ENCODE results near the gene TAPT1. TPM values are rescaled to one million over a fixed set of nuclear protein-coding genes. Genes with fewer than 3 reads are reported as not detected.

Gene TAPT1
- polyA plus RNA-seq, 1 of the 3 experiments (the other 2 are of a cell fraction): 6.2 TPM

DNA sequence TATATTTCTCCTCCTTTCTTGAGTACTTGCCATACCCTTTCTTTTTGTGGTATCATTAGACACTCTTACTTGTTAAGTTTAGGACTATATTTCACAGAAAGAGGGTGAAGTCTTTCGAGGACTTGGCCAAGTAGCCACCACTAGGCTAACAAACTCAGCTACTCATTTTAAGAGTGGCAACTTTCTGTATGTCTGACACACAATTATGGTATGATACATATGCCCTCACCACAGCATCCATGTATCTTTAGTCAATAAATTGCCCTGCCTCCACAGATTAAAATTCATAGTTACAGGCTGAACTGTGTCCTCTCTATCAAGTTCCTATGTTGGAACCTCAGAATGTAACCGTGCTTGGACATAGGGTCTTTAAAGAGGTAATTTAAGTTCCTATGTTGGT, 23.2 kb downstream of the TAPT1 start:
- no peak for TF ChIP-seq POLR2AphosphoS5 (IDR thresholded peaks at IDR 0.05; ENCODE audit: low read depth, low read length)
- WGBS (ENCODE audit: low lambda C conversion rate): 93% methylated on average over 2 of the region's 2 CpGs
- no peaks in the 10 kb centered on the region for H3F3A ChIP-seq (replicated peaks; ENCODE audit: insufficient read depth)
- H3K27ac ChIP-seq (ENCODE audit: low read depth in 2 of 2, low read length in 1 of 2): no peak overlapping the region
- POLR2A ChIA-PET: no interaction called here
- H4K20me1 ChIP-seq (ENCODE audit: insufficient read depth): no peaks in the 10 kb centered on the region
- CTCF ChIA-PET: interaction anchor here (1.1 to 4.5 kb wide), 5 partner anchors 11 to 177 kb away, joined by 3 to 13 read pairs (median 5); no protein-coding TSS in a partner anchor
- no peak overlapping the region for H3K4me2 ChIP-seq
- H3K9me3 ChIP-seq: no peaks in the 10 kb centered on the region
- no peak overlapping the region for H3K4me3 ChIP-seq (ENCODE audit: low read depth in 2 of 2, low read length in 1 of 2)
- no peaks in the 10 kb centered on the region for H3K27me3 ChIP-seq (ENCODE audit: insufficient read depth)
- no peaks in the 10 kb centered on the region for H3K9me2 ChIP-seq
- no peaks in the 10 kb centered on the region; a peak in 3 of 4 replicates for H3K4me1 ChIP-seq (ENCODE audit: control insufficient read depth in 1 of 2, insufficient read depth in 2 of 2, low read depth in 1 of 2, low read length in 1 of 2)
- peaks cover 0 to 6% of the 10 kb centered on the region in 2 experiments for H3K36me3 ChIP-seq (replicated peaks in 1 of 2; ENCODE audit: control insufficient read depth in 1 of 2, insufficient read depth in 2 of 2, low read length in 1 of 2)
- H3K9ac ChIP-seq: no peak overlapping the region
- no peaks in the 10 kb centered on the region; the same call in 1 of the 2 replicates for H3K79me2 ChIP-seq (ENCODE audit: insufficient read depth)
- no peak overlapping the region for H2AFZ ChIP-seq (ENCODE audit: low read depth)
- no peak for DNase-seq

DNA sequence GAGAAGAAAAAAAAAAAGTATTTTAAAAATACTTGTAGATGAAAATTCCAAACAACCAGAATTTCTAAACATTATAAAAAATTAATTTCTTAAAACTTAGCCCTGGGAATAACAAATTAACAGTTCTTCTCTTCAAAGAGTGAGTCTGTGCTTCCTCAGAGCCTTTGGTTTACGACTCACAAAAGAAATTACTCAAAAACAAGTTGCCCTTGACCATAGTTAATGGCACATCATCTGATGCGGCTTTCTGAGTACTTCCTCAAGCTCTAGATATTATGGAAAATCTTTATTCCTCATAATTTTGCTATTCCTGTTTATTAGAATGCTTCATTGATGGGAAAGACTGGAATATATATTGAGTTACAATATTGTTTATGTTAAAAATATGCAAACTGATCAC, 23.7 kb downstream of the TAPT1 start:
- WGBS (ENCODE audit: low lambda C conversion rate): 96% methylated on average over 2 of the region's 2 CpGs
- no peak overlapping the region for H3K4me2 ChIP-seq
- no peaks in the 10 kb centered on the region; the same call in 1 of the 2 replicates for H3K79me2 ChIP-seq (ENCODE audit: insufficient read depth)
- no peak for DNase-seq
- no peak overlapping the region for H3K27ac ChIP-seq (ENCODE audit: low read depth in 2 of 2, low read length in 1 of 2)
- H2AFZ ChIP-seq (ENCODE audit: low read depth): no peak overlapping the region
- no peaks in the 10 kb centered on the region for H4K20me1 ChIP-seq (ENCODE audit: insufficient read depth)
- H3K9me3 ChIP-seq: no peaks in the 10 kb centered on the region
- H3K9ac ChIP-seq: no peak overlapping the region
- ChIA-PET POLR2A (interaction anchor here (0.6 kb wide), 1 partner anchor 89 kb away, joined by 3 read pairs; no protein-coding TSS in a partner anchor), CTCF (interaction anchor here (1.1 to 4.5 kb wide), 9 partner anchors 12 to 247 kb away, joined by 3 to 13 read pairs (median 5); no protein-coding TSS in a partner anchor)
- no peak overlapping the region for H3K4me3 ChIP-seq (ENCODE audit: low read depth in 2 of 2, low read length in 1 of 2)
- no peaks in the 10 kb centered on the region for H3F3A ChIP-seq (replicated peaks; ENCODE audit: insufficient read depth)
- H3K36me3 ChIP-seq (replicated peaks in 1 of 2; ENCODE audit: control insufficient read depth in 1 of 2, insufficient read depth in 2 of 2, low read length in 1 of 2): peaks cover 0 to 6% of the 10 kb centered on the region in 2 experiments
- TF ChIP-seq, protein P1, sequence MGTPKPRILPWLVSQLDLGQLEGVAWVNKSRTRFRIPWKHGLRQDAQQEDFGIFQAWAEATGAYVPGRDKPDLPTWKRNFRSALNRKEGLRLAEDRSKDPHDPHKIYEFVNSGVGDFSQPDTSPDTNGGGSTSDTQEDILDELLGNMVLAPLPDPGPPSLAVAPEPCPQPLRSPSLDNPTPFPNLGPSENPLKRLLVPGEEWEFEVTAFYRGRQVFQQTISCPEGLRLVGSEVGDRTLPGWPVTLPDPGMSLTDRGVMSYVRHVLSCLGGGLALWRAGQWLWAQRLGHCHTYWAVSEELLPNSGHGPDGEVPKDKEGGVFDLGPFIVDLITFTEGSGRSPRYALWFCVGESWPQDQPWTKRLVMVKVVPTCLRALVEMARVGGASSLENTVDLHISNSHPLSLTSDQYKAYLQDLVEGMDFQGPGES (IDR thresholded peaks at IDR 0.05; ENCODE audit: low read depth, low read length): no peak
- no peak for TF ChIP-seq PBX3 (IDR thresholded peaks at IDR 0.05)
- no peaks in the 10 kb centered on the region for H3K27me3 ChIP-seq (ENCODE audit: insufficient read depth)
- peaks cover 0 to 2% of the 10 kb centered on the region in 2 experiments; a peak in 3 of 4 replicates for H3K4me1 ChIP-seq (ENCODE audit: control insufficient read depth in 1 of 2, insufficient read depth in 2 of 2, low read depth in 1 of 2, low read length in 1 of 2)
- no peaks in the 10 kb centered on the region for H3K9me2 ChIP-seq

DNA sequence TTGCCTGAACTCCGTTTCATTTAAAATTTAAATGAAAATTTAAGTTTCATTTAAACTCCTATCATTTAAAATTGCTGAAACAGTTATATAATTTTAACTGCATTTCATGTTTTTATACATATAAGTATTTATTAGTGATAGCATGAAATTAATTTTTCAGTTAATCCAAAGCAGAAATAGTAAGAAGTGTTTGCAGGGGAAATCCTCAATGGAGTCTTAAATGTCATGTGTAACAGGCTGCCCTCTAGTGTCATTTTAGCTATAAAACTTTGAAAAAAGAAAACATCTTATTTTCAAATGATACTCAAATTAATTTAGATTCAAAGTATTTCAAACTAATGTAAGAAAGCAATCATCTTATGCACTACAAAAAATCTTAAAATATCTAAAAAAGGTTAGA, 27.2 kb downstream of the TAPT1 start:
- no peaks in the 10 kb centered on the region for H3K9me2 ChIP-seq
- peaks cover 2 to 12% of the 10 kb centered on the region in 2 experiments for H3K4me1 ChIP-seq (ENCODE audit: control insufficient read depth in 1 of 2, insufficient read depth in 2 of 2, low read depth in 1 of 2, low read length in 1 of 2)
- no peak overlapping the region for H2AFZ ChIP-seq (ENCODE audit: low read depth)
- H3K27ac ChIP-seq (ENCODE audit: low read depth in 2 of 2, low read length in 1 of 2): no peak overlapping the region
- no peaks in the 10 kb centered on the region; the same call in none of the 2 replicates for H3K79me2 ChIP-seq (ENCODE audit: insufficient read depth)
- no peaks in the 10 kb centered on the region for H4K20me1 ChIP-seq (ENCODE audit: insufficient read depth)
- no peaks in the 10 kb centered on the region for H3K9me3 ChIP-seq
- CTCF ChIA-PET: interaction anchor here (0.7 to 2.9 kb wide), 33 partner anchors 9 to 394 kb away, joined by 3 to 20 read pairs (median 5); no protein-coding TSS in a partner anchor
- peak; percentile 34 for DNase-seq
- POLR2A ChIA-PET: no interaction called here
- peaks cover 9 to 18% of the 10 kb centered on the region in 2 experiments for H3K36me3 ChIP-seq (replicated peaks in 1 of 2; ENCODE audit: control insufficient read depth in 1 of 2, insufficient read depth in 2 of 2, low read length in 1 of 2)
- no peak overlapping the region for H3K4me2 ChIP-seq
- H3K4me3 ChIP-seq (ENCODE audit: low read depth in 2 of 2, low read length in 1 of 2): no peak overlapping the region
- 96% methylated on average over 1 of the region's 1 CpG for WGBS (ENCODE audit: low lambda C conversion rate)
- H3K27me3 ChIP-seq (ENCODE audit: insufficient read depth): no peaks in the 10 kb centered on the region
- H3F3A ChIP-seq (replicated peaks; ENCODE audit: insufficient read depth): no peaks in the 10 kb centered on the region
- no peak overlapping the region for H3K9ac ChIP-seq
- peak; percentile 54; the same call in 1 of the 2 replicates for TF ChIP-seq SMC3 (IDR thresholded peaks at IDR 0.05; ENCODE audit: low read depth, low read length)
- TF ChIP-seq TCF12 (IDR thresholded peaks at IDR 0.05): no peak
- peak; percentile 75 for TF ChIP-seq RAD21 (IDR thresholded peaks at IDR 0.05; ENCODE audit: low read length)
- TF ChIP-seq, protein P2, sequence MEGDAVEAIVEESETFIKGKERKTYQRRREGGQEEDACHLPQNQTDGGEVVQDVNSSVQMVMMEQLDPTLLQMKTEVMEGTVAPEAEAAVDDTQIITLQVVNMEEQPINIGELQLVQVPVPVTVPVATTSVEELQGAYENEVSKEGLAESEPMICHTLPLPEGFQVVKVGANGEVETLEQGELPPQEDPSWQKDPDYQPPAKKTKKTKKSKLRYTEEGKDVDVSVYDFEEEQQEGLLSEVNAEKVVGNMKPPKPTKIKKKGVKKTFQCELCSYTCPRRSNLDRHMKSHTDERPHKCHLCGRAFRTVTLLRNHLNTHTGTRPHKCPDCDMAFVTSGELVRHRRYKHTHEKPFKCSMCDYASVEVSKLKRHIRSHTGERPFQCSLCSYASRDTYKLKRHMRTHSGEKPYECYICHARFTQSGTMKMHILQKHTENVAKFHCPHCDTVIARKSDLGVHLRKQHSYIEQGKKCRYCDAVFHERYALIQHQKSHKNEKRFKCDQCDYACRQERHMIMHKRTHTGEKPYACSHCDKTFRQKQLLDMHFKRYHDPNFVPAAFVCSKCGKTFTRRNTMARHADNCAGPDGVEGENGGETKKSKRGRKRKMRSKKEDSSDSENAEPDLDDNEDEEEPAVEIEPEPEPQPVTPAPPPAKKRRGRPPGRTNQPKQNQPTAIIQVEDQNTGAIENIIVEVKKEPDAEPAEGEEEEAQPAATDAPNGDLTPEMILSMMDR (IDR thresholded peaks at IDR 0.05): peak; percentile 63
- no peak for TF ChIP-seq POLR2AphosphoS5 (IDR thresholded peaks at IDR 0.05; ENCODE audit: low read depth, low read length)
- no peak for TF ChIP-seq JUND (IDR thresholded peaks at IDR 0.05)
- no peak for TF ChIP-seq MAX (IDR thresholded peaks at IDR 0.05; ENCODE audit: low read depth)
- no peak for TF ChIP-seq RFX5 (IDR thresholded peaks at IDR 0.05; ENCODE audit: low read length)
- TF ChIP-seq, protein P3, sequence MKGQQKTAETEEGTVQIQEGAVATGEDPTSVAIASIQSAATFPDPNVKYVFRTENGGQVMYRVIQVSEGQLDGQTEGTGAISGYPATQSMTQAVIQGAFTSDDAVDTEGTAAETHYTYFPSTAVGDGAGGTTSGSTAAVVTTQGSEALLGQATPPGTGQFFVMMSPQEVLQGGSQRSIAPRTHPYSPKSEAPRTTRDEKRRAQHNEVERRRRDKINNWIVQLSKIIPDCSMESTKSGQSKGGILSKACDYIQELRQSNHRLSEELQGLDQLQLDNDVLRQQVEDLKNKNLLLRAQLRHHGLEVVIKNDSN (IDR thresholded peaks at IDR 0.05; ENCODE audit: borderline replicate concordance, low read depth): no peak
- no peak for TF ChIP-seq EP300 (IDR thresholded peaks at IDR 0.05; ENCODE audit: borderline replicate concordance in 1 of 2, low read depth in 1 of 2, low read length in 1 of 2)
- no peak for TF ChIP-seq YY1 (IDR thresholded peaks at IDR 0.05; ENCODE audit: low read depth)
- no peak for TF ChIP-seq EZH2phosphoT487 (IDR thresholded peaks at IDR 0.05; ENCODE audit: borderline replicate concordance, low read depth)
- TF ChIP-seq RCOR1 (IDR thresholded peaks at IDR 0.05; ENCODE audit: low read length): no peak
